Measurements from ENCODE around the gene ZFAND3. TPM values are rescaled to one million over a fixed set of nuclear protein-coding genes. Genes with fewer than 3 reads are reported as not detected.

ZFAND3 gene
- polyA plus RNA-seq, 1 donor (not counting 4 experiments of a cell fraction or from before 2014, with no cell fraction given), result 19.6 TPM

GRCh38 chr6:37936906-37937305, 117.4 kb downstream of the ZFAND3 start:
- no peak overlapping the region for H3K4me2 ChIP-seq (ENCODE audit: control insufficient read depth, extremely low read depth, insufficient read depth, low read depth, low read length)
- dilution Hi-C loops (cut with MboI; ENCODE audit: extremely low pct_ligation_motif_present, low sequenced_read_pairs), result no loop called here
- TF ChIP-seq EZH2 (IDR thresholded peaks at IDR 0.05; ENCODE audit: low read length) (no peak), CTCF (optimal IDR thresholded peaks at IDR 0.05 in 1 of 3, IDR thresholded peaks at IDR 0.05 in 1 of 3, conservative IDR thresholded peaks at IDR 0.05 in 1 of 3; ENCODE audit: extremely low read depth in 1 of 3, insufficient read depth in 2 of 3, low read length in 3 of 3) (no peak)
- no peaks in the 10 kb centered on the region for H3K9me3 ChIP-seq (ENCODE audit: control insufficient read depth, low read depth, low read length)
- no peak overlapping the region for H3K4me3 ChIP-seq (ENCODE audit: control insufficient read depth in 2 of 3, extremely low read depth in 1 of 3, insufficient read depth in 2 of 3, low read depth in 1 of 3, low read length in 3 of 3)
- peaks cover 3% of the 10 kb centered on the region for H4K20me1 ChIP-seq (ENCODE audit: control insufficient read depth, extremely low read depth, insufficient read depth, low read length)
- H3K79me2 ChIP-seq (ENCODE audit: control insufficient read depth, insufficient read depth, low read length), result peaks cover 21% of the 10 kb centered on the region
- H3K36me3 ChIP-seq (ENCODE audit: control insufficient read depth in 2 of 2, extremely low read depth in 1 of 2, insufficient read depth in 2 of 2, low read length in 2 of 2), result peaks cover 0 to 1% of the 10 kb centered on the region in 2 experiments
- H2AFZ ChIP-seq (ENCODE audit: control insufficient read depth, low read length), result no peak overlapping the region
- H3K27ac ChIP-seq (ENCODE audit: control insufficient read depth, insufficient read depth, low read length), result no peak overlapping the region
- FAIRE-seq (no peak), DNase-seq (ENCODE audit: low read depth, low spot score) (no peak)
- no peaks in the 10 kb centered on the region for H3K4me1 ChIP-seq (ENCODE audit: control insufficient read depth, extremely low read depth, insufficient read depth, low read length)
- no peak overlapping the region for H3K9ac ChIP-seq (ENCODE audit: control insufficient read depth, extremely low read depth, insufficient read depth, low read length)
- no peaks in the 10 kb centered on the region for H3K9me1 ChIP-seq (ENCODE audit: control insufficient read depth, extremely low read depth, insufficient read depth, low read length)
- no peaks in the 10 kb centered on the region for H3K27me3 ChIP-seq (ENCODE audit: control insufficient read depth, extremely low read depth, insufficient read depth, low read length)

- no peak for TF ChIP-seq EZH2 (IDR thresholded peaks at IDR 0.05; ENCODE audit: low read length)
- no peak for TF ChIP-seq CTCF (optimal IDR thresholded peaks at IDR 0.05 in 1 of 3, IDR thresholded peaks at IDR 0.05 in 1 of 3, conservative IDR thresholded peaks at IDR 0.05 in 1 of 3; ENCODE audit: extremely low read depth in 1 of 3, insufficient read depth in 2 of 3, low read length in 3 of 3)
- Histone ChIP-seq H3K9me1 (ENCODE audit: control insufficient read depth, extremely low read depth, insufficient read depth, low read length) (no peaks in the 10 kb centered on the region), H3K9ac (ENCODE audit: control insufficient read depth, extremely low read depth, insufficient read depth, low read length) (no peak overlapping the region), H4K20me1 (ENCODE audit: control insufficient read depth, extremely low read depth, insufficient read depth, low read length) (peaks cover 3% of the 10 kb centered on the region), H3K4me3 (ENCODE audit: control insufficient read depth in 2 of 3, extremely low read depth in 1 of 3, insufficient read depth in 2 of 3, low read depth in 1 of 3, low read length in 3 of 3) (no peak overlapping the region), H2AFZ (ENCODE audit: control insufficient read depth, low read length) (no peak overlapping the region), H3K79me2 (ENCODE audit: control insufficient read depth, insufficient read depth, low read length) (peaks cover 26% of the 10 kb centered on the region), H3K4me2 (ENCODE audit: control insufficient read depth, extremely low read depth, insufficient read depth, low read depth, low read length) (no peak overlapping the region), H3K9me3 (ENCODE audit: control insufficient read depth, low read depth, low read length) (no peaks in the 10 kb centered on the region), H3K36me3 (ENCODE audit: control insufficient read depth in 2 of 2, extremely low read depth in 1 of 2, insufficient read depth in 2 of 2, low read length in 2 of 2) (peaks cover 0 to 1% of the 10 kb centered on the region in 2 experiments), H3K27me3 (ENCODE audit: control insufficient read depth, extremely low read depth, insufficient read depth, low read length) (no peaks in the 10 kb centered on the region), H3K27ac (ENCODE audit: control insufficient read depth, insufficient read depth, low read length) (no peak overlapping the region), H3K4me1 (ENCODE audit: control insufficient read depth, extremely low read depth, insufficient read depth, low read length) (peaks cover 3% of the 10 kb centered on the region)
- no peak for FAIRE-seq
- DNase-seq (ENCODE audit: low read depth, low spot score), result no peak
- dilution Hi-C loops (cut with MboI; ENCODE audit: extremely low pct_ligation_motif_present, low sequenced_read_pairs), result no loop called here
Observed at GRCh38 chr6:37938909-37939308, 119.4 kb downstream of the ZFAND3 start.

Data from keratinocyte (primary cell).